Fibroblast of pulmonary artery (primary cell): ENCODE data around the gene DHCR7.

Source experiments
- DNase-seq: peaks from one replicate; pipeline ENCODE4 v3.0.0-alpha.2; 2010; ENCODE audit warnings: low read depth
- H3K4me3 ChIP-seq: replicated peaks from 2 replicates; pipeline ENCODE4 v1.5.1; 2011; ENCODE audit warnings: low read depth, mild to moderate bottlenecking, control low read depth, low read length, moderate library complexity
- TF ChIP-seq, protein P1 (sequence below): IDR thresholded peaks from 2 replicates; pipeline ENCODE4 v1.5.1; 2011; ENCODE audit warnings: mild to moderate bottlenecking, control low read depth, low read length, inconsistent platforms; ENCODE audit errors: missing control alignments

DHCR7 gene

GRCh38 chr11:71396548-71397123, 51.6 kb downstream of the DHCR7 start:
- no peak for DNase-seq
- TF ChIP-seq, protein P1, sequence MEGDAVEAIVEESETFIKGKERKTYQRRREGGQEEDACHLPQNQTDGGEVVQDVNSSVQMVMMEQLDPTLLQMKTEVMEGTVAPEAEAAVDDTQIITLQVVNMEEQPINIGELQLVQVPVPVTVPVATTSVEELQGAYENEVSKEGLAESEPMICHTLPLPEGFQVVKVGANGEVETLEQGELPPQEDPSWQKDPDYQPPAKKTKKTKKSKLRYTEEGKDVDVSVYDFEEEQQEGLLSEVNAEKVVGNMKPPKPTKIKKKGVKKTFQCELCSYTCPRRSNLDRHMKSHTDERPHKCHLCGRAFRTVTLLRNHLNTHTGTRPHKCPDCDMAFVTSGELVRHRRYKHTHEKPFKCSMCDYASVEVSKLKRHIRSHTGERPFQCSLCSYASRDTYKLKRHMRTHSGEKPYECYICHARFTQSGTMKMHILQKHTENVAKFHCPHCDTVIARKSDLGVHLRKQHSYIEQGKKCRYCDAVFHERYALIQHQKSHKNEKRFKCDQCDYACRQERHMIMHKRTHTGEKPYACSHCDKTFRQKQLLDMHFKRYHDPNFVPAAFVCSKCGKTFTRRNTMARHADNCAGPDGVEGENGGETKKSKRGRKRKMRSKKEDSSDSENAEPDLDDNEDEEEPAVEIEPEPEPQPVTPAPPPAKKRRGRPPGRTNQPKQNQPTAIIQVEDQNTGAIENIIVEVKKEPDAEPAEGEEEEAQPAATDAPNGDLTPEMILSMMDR, result no peak
- no peak overlapping the region for H3K4me3 ChIP-seq

- TF ChIP-seq, protein P1, result no peak
- H3K4me3 ChIP-seq, result no peak overlapping the region
- no peak for DNase-seq
These were observed 52.4 kb downstream of the DHCR7 start for GRCh38 chr11:71395774-71396173.

GRCh38 chr11:71395263-71395560, 53.0 kb downstream of the DHCR7 start:
- TF ChIP-seq, protein P1, result no peak
- H3K4me3 ChIP-seq, result no peak overlapping the region
- DNase-seq, result no peak

DNA sequence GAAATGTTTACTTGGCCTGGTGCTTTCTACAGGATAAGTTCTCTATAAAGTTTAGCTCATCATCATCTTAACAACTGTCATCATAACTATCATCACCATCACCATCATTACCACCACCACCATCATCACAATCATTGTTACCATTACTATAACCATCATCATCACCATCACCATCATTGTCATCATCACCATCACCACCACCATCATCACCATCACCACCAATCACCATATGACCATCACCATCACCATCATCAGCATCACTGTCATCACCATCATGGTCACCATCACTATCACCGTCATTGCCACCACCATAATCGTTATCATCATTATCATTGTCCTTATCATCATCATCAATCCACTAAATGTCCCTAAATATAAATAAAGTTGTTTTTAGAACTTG, 54.9 kb downstream of the DHCR7 start:
- DNase-seq, result no peak
- TF ChIP-seq, protein P1, result no peak

GRCh38 chr11:71391796-71392195, 56.4 kb downstream of the DHCR7 start:
- DNase-seq, result no peak

More for the DNA sequence above, 54.9 kb downstream of the DHCR7 start:
- no peak overlapping the region for H3K4me3 ChIP-seq

GRCh38 chr11:71391352-71391751, 56.8 kb downstream of the DHCR7 start:
- DNase-seq, result no peak
- H3K4me3 ChIP-seq, result no peak overlapping the region
- TF ChIP-seq, protein P1, result no peak

More at GRCh38 chr11:71391796-71392195, 56.4 kb downstream of the DHCR7 start:
- TF ChIP-seq, protein P1, result no peak
- no peak overlapping the region for H3K4me3 ChIP-seq

DNA sequence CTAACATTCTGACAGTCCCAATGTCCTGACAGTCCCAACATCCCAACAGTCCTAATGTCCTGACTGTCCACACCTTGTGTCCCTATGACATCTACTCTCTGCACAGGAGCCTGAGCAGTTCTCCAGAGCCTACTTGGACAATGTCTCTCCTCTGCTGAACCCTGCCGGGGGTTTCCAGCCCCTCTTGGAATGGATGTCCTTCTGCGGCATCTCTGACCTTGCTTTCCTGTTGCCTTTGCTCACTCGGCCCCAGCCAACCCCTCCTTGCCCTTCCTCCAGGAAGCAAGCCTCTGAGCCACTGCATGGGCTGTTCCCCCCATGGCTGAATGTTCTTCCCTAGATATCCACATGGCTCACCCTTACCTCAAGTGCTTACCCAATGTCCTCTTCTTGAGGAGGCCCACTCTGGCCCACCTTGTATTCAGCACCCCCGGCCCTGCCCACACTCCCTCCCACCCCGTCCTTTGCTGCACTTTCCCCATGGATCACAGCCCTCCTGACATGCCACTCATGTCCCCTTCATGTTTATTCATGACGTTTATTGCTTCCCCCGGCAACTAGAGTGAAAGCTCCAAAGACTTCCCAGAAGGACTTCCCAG, 59.5 kb downstream of the DHCR7 start:
- TF ChIP-seq, protein P1, result no peak
- DNase-seq, result no peak
- H3K4me3 ChIP-seq, result no peak overlapping the region
